NCI-H1048 (cell line): Measurements from ENCODE around the gene B3GNT5.

Experiments used
- DNase-seq: peaks from one replicate; lab custom pipeline; 2025; lab: John Stamatoyannopoulos, UW

B3GNT5 gene, protein sequence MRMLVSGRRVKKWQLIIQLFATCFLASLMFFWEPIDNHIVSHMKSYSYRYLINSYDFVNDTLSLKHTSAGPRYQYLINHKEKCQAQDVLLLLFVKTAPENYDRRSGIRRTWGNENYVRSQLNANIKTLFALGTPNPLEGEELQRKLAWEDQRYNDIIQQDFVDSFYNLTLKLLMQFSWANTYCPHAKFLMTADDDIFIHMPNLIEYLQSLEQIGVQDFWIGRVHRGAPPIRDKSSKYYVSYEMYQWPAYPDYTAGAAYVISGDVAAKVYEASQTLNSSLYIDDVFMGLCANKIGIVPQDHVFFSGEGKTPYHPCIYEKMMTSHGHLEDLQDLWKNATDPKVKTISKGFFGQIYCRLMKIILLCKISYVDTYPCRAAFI

GRCh38 chr3:183252973-183253527 is at the start of gene B3GNT5:
TSS of gene B3GNT5 (plus strand) at chr3:183253253. CDS start at chr3:183269799, 16,546 bp downstream.
- DNase-seq: peak; percentile 66

DNA sequence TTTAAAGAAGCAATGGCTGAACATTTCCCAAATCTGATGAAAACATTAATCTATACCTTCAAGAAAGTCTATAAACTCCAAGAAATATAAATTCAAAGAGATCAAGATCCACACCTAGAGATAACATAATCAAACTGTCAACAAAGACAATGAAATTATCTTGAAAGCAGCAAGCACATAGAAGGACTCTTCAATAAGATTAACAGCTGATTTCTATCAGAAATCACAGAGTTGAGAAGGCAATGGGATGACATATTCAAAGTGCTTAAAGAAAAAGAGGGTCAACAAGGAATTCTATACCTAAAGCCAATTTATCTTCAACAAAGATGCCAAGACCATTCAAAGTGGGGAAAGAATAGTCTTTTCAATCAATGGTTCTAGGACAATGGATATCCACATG is 49.4 kb upstream of the B3GNT5 start:
- no peak for DNase-seq

DNA sequence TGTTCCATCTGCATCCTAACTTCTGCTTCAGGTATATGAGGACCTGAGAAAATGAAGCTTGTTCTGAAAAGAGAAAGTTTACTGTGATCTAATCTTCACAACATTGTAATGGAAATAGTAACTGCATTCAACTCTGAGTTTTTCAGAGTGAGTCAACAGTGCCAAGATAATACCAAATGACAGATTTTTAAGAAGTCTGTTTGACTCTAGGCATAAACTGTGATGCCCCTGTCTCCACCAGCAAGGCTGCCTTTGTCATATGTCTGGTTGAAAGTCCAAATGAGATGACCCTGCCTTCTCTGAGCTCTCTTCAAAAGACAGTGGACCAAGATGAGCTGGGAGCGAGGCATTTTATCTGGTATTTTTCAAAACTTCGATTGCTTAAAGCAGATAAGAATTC is 44.8 kb upstream of the B3GNT5 start:
- no peak for DNase-seq

GRCh38 chr3:183208800-183209199 is 44.3 kb upstream of the B3GNT5 start:
- DNase-seq: no peak

- DNase-seq: no peak
These were observed 42.7 kb upstream of the B3GNT5 start for GRCh38 chr3:183210341-183210740.

GRCh38 chr3:183210862-183211341 is 42.2 kb upstream of the B3GNT5 start:
- no peak for DNase-seq

DNA sequence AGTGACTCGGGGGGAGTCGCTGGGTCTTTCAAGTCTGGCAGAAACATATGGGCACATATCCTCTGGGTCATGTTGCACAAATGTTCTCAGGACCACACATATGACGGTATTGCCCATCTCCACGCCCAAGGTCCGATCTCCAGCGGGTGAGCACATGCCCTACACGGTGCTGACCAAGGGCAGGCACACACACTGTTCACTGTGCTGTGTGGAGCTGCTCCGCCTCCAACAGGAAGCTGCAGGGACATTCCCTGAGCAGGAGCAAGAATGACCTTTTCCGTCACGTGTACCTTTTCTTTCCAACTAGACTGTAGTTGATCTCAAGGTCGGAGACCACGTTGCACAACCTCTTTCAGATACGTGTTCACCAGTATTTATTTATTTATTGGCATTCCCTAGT is 41.7 kb upstream of the B3GNT5 start:
- no peak for DNase-seq

GRCh38 chr3:183212096-183212495 is 41.0 kb upstream of the B3GNT5 start:
- DNase-seq: no peak

- no peak for DNase-seq
These were observed 40.5 kb upstream of the B3GNT5 start for GRCh38 chr3:183212565-183212964.

DNA sequence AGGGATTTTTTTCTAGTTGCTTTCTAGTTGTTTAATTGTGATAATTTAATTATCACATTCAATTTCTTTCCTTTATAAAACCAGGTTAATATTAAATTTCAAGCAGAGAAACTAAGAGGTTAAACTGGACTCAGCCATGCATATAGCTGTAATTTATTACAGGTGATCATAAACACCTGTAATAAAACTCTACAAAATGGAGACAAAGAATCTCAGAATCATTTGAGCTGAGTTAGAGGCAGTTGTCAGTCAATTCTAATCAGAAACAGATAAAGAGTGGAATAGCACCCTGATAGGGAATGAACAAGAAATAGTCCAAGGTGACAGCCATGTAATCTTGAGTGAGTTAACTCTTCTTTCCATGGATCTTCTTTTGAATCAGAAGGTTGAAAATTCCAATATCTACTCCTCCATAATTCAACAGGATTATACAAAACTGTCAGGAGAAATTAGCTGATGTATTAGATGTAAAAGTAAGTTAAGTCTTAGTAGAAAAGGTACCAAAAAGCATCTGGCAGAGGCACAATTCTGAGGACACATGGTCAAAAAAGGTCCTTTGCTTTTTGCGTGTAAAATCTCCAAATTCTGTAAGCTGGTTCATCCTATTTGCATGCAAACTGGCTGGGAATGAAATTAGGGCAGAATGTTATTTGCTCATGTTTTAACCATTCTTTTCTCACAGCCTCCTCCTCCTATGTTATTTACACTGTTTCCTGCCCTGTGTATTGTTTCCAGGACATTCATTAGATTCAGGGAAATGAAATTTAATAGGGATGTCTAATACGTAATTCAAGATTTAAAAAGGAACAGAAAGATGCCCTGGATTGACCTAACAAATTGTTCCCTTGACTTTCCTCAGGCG is 39.4 kb upstream of the B3GNT5 start:
- no peak for DNase-seq

DNA sequence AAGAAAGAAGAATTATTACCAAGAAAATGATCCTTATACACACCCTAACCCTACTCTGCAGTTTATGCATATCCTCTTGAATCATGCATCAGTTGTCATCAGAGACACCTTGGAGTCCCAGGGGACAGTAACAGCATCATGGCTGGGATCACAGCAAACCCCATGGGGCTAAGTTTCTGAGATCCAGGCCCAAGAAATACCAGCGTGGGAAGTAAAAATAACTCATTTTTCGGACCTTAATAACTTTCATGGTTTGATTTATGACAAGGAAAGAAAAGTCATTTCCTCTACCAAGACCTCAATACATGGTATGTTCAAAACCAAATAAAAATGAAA is 38.8 kb upstream of the B3GNT5 start:
- DNase-seq: no peak

DNA sequence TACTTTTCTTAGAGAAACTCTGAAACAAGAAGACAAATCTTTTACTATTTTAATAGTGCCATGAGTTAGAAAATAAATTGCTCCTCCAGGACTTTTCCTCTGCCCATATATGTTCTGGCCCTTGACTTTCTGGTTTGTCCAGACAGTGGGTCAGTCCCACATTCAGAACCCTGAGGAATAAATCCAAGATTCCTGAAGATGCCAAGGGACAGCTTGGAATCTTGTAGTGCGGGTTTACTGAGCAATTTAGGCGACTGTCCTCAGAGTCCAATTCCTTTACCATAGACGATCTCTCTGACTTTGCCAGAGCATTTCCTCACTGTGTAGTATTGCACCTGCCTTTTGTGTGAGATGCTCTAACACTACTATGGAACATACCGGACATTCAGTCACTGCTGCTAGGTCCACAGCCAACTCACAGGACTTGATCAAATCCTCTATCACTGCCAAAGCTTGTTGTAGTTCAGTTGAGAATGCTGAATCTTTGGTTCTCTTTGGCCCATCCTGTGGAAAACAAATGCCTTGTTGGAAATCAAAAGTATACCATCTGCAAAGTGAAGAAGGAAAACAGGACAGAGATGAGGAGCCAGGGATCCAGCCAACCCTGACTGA is 37.4 kb upstream of the B3GNT5 start:
- DNase-seq: no peak

GRCh38 chr3:183217548-183218332 is 35.3 kb upstream of the B3GNT5 start:
- DNase-seq: no peak

DNA sequence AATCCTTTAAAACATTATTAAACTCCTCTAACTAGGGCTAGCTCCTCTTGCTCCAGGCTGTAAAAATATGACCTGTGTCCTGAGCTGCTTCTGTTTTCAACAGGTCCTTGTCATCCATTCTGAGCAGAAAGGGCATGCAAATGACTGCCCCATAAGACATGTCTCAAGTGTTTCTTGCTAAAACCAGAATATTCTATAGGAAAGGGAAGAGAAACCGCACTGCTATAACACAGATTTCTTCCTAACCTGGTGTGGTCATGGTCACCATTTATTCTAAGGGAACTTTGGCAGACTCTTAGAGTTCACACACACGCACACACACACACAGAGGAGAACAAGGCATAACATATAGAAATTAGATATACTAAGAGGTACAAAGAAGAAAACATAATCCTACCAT is 34.2 kb upstream of the B3GNT5 start:
- no peak for DNase-seq

DNA sequence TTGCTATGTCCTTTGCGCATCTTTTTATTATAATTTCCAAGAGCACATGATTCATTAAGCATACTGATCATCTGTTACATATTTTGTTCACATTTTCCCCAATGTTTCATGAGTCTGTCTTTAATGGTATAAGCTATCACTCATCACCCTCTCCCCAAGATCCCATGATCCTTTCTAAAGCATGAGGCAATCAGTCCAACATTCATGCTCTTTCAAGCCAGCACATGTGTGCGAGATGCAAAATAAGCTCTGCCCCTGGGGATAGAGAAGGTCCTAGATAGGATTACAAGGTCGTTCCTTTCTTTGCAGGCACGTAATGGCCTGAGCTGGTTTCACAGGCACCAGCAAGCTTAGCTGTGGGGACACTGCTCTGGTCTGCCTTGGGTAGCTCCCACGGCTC is 32.2 kb upstream of the B3GNT5 start:
- no peak for DNase-seq

DNA sequence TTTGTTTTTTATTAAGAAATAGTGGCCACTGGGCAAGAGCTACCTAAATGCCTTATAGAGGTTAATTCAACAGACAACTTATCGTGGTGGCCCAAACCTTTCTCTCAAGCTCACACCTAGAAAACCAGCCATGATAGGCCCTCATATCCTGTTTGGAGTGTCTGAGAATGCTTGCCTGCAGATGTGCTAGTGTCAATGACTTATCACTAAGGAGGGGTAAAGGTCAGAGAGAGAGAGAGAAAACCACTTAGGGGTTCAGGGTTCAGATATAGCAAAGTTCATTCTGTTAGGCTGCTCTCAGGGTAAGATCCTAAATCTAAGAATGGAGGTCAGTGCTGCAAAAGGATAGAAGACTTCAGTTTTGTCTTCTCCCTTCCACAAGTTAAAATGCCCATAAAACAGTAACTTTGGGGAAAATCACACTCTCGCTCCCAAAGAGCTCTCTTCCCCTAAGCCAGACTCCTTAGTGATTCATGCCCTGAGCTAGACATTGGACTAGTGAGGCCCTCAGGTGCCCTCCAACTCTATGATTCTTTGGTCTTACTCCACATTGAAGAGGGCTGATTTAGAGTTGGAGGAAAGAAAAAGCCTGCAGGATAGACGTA is 30.3 kb upstream of the B3GNT5 start:
- DNase-seq: no peak

GRCh38 chr3:183224180-183224970 is 28.7 kb upstream of the B3GNT5 start:
- no peak for DNase-seq

DNA sequence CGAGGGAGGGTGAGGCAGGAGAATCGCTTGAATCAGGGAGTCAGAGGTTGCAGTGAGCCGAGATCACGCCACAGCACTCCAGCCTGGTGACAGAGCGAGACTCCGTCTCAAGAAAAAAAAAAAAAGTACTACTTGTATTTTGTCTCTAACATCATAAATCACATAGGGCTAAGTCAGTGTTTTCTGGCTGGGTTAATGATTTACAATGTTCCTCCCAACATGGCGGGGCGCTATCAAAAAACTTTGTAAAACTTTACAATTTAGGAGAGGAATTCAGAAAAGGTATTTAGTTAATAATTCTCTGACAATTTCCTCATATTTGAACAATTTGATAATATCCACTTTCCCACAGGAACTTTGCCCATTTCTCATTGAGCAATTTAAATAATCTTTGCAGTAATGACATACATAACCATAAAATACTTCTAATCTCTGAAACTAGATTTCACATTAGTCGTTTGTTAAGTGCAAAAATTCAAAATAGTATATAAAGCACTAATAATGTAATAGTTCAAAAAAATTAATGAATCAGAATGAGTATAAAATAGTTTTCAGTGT is 26.6 kb upstream of the B3GNT5 start:
- DNase-seq: no peak

- no peak for DNase-seq
These were observed 25.5 kb upstream of the B3GNT5 start for GRCh38 chr3:183227586-183227985.

- no peak for DNase-seq
These were observed 23.9 kb upstream of the B3GNT5 start for GRCh38 chr3:183229178-183229577.
